ENCODE measurements around the gene ELMO1. TPM values are rescaled to one million over a fixed set of nuclear protein-coding genes. Genes with fewer than 3 reads are reported as not detected.

ELMO1 gene, protein sequence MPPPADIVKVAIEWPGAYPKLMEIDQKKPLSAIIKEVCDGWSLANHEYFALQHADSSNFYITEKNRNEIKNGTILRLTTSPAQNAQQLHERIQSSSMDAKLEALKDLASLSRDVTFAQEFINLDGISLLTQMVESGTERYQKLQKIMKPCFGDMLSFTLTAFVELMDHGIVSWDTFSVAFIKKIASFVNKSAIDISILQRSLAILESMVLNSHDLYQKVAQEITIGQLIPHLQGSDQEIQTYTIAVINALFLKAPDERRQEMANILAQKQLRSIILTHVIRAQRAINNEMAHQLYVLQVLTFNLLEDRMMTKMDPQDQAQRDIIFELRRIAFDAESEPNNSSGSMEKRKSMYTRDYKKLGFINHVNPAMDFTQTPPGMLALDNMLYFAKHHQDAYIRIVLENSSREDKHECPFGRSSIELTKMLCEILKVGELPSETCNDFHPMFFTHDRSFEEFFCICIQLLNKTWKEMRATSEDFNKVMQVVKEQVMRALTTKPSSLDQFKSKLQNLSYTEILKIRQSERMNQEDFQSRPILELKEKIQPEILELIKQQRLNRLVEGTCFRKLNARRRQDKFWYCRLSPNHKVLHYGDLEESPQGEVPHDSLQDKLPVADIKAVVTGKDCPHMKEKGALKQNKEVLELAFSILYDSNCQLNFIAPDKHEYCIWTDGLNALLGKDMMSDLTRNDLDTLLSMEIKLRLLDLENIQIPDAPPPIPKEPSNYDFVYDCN
- polyA plus RNA-seq (2012; ENCODE audit: insufficient read depth, insufficient read length) = 69.9 TPM

GRCh38 chr7:37448636-37449361 lies at the start of gene ELMO1:
Gene ELMO1, minus strand, starts transcription at chr7:37448864. Its CDS starts 106,174 bp downstream, at chr7:37342690.
- DNase-seq (ENCODE audit: low read depth, low spot score) = peak; percentile 77
- peak within 1 kb of the TSS; percentile 74 for H3K4me3 ChIP-seq (ENCODE audit: low read length)

DNA sequence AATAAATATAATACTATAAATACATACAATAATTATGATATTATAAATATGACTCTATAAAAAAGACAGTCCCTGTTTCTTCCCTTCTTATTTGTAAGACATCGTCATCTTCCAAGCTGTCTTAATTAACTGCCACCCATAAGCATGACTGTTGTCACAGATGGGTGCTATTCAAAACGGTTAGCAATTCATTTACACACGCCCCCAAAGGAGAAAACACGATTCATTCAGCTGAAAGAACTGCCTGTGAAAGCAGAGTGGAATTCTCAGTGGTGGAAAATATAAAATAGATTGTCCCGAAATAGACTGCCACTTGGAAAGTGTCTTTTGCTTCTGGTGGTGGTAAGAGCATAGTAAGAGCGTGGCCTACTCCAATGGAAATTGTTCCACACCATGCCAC lies 48.9 kb upstream of the ELMO1 start:
- no peak for DNase-seq (ENCODE audit: low read depth, low spot score)
- H3K4me3 ChIP-seq (ENCODE audit: low read length) = no peak overlapping the region

GRCh38 chr7:37495574-37496184 lies 47.0 kb upstream of the ELMO1 start:
- peak; percentile 35 for DNase-seq (ENCODE audit: low read depth, low spot score)

GRCh38 chr7:37494926-37495325 lies 46.3 kb upstream of the ELMO1 start:
- peak; percentile 16 for DNase-seq (ENCODE audit: low read depth, low spot score)
- H3K4me3 ChIP-seq (ENCODE audit: low read length) = no peak overlapping the region

More at GRCh38 chr7:37495574-37496184, 47.0 kb upstream of the ELMO1 start:
- no peak overlapping the region for H3K4me3 ChIP-seq (ENCODE audit: low read length)

- DNase-seq (ENCODE audit: low read depth, low spot score) = no peak
- no peak overlapping the region for H3K4me3 ChIP-seq (ENCODE audit: low read length)
Measured at GRCh38 chr7:37493810-37494209, 45.1 kb upstream of the ELMO1 start.

DNA sequence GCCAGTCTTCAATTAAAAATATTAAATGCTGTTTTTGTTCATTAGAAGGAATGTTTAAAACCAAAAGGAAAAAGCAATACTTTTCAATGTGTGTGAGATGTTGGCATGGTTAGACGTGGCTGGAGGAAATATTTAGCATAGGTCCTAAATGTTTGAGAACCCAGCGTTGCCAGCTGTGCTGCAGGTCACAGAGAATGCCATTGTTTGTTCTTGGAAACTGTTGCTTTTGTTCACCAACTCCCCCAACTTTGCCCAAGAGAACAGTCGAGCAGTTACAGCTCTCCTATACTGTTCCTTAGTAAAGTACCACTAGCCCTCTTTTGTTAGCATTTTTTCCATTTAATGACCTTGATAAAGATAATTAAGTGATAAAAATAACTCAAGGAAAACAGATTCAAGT lies 44.5 kb upstream of the ELMO1 start:
- no peak for DNase-seq (ENCODE audit: low read depth, low spot score)

DNA sequence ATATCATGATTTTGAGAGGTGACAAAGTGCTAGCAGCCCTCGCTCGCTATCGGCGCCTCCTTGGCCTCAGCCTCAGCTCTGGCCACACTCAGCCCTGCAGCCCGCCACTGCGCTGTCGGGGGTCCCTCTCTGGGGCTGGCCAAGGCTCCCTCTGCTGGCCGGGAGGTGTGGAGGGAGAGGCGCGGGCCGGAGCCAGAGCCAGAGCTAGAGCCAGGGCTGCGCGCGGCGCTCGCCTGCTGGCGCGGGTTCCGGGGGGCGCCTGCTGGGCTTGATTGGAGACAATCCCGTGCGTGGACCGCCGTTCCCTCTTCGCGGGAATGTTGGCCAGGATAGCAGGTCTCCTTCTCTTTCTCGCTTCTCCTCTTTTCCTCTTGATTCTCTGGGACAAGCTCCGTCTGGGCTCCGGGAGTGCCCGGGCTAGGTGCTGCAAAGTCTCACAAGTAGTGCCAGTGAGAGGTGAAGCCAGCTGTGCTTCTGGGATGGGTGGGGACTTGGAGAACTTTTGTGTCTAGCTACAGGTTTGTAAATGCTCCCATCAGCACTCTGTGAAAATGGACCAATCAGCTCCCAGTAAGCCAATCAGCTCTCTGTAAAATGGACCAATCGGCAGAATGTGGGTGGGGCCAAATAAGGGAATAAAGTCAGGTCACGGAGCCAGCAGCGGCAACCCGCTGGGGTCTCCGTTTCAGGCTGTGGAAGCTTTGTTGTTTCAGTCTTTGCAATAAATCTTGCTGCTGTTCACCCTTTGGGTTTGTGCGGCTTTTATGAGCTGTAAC lies 43.4 kb upstream of the ELMO1 start:
- no peak for DNase-seq (ENCODE audit: low read depth, low spot score)
- H3K4me3 ChIP-seq (ENCODE audit: low read length) = no peak overlapping the region

More for the DNA sequence above, 44.5 kb upstream of the ELMO1 start:
- H3K4me3 ChIP-seq (ENCODE audit: low read length) = no peak overlapping the region

- no peak overlapping the region for H3K4me3 ChIP-seq (ENCODE audit: low read length)
- DNase-seq (ENCODE audit: low read depth, low spot score) = no peak
Measured at GRCh38 chr7:37489703-37490102, 41.0 kb upstream of the ELMO1 start.

DNA sequence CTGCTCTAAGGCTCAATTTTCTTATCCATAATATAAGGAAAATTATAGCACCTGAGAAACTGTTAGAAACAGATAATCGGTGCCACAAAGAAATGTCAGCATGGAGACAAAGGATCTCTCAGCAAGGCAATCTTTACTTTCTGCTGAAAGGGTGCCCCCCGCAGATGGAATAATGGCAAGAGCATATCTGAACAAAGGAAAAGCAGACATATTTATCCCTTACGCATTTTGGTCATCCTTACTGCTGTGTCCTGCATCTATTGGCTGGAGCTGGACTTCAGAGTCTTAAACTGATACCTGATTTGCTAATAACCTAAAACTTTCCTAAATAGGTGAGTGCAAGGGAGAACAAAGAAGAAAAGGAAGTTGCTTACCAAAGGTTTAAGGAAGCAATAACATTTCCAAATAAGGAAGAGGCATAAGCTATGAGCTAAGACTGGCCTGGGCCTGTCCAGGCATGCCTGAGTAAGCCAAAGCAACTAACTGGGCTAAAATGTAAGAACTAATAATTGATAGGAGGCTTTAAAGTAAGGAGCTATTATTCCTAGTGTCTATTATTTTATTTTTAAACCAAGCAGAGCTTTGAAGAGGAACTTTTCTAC lies 39.6 kb upstream of the ELMO1 start:
- H3K4me3 ChIP-seq (ENCODE audit: low read length) = no peak overlapping the region
- no peak for DNase-seq (ENCODE audit: low read depth, low spot score)

GRCh38 chr7:37484426-37485073 lies 35.9 kb upstream of the ELMO1 start:
- H3K4me3 ChIP-seq (ENCODE audit: low read length) = no peak overlapping the region
- DNase-seq (ENCODE audit: low read depth, low spot score) = no peak

DNA sequence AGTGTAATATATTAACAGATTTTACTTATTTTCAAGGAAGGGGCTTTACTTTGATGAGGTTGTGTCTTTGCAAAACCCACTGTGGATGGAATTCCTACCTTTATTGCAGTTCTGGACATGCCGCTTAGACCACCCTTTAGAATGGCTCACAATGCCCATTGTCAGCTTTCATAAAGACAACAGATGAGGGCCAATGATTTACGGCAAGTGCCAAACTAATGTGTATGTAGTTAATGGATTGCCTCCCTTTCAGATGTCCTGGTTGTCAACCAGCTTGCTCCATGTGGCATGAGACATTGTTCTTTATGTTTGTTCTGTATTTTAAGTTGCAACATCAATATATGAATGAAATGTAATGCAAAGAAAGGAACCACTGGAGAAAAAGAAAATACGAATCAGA lies 35.0 kb upstream of the ELMO1 start:
- DNase-seq (ENCODE audit: low read depth, low spot score) = no peak

DNA sequence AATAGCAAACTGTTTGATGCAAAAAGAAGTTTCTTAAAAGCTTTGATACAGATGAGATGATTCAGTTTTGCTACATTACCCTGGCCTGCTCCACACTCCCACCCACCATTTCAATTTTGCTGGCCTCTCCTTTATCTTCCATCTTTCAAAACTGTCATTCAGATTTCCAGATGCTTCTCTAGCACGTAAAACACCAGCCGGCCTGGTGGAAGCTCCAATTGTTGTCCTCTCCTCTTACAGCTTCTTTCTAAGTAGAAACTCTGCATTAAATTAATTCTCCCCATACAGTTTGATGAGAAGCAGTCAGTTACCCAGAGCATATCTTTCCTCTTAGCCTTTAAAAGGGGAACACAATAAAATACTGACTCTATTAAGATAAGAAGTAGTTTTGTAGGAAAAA lies 34.3 kb upstream of the ELMO1 start:
- no peak overlapping the region for H3K4me3 ChIP-seq (ENCODE audit: low read length)
- no peak for DNase-seq (ENCODE audit: low read depth, low spot score)

More for the DNA sequence above, 35.0 kb upstream of the ELMO1 start:
- no peak overlapping the region for H3K4me3 ChIP-seq (ENCODE audit: low read length)

DNA sequence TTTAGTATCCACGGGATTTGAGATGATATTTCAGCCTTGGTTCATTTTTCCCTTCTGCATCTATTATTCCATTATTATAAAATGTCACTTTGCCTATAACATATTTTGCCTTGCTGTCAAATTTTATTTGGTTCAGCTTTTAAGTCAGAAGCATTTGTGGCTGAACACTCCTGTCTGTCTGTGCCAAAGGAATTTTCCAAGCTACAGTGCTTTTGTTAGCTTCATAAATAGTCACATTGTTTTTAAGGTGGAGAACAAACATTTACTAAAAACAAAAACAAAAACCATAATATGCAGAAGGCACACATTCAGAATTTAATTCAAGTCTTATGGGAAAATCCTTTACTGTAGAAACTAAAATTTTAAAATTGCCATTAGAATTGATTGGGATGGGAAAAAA lies 33.8 kb upstream of the ELMO1 start:
- DNase-seq (ENCODE audit: low read depth, low spot score) = no peak
- H3K4me3 ChIP-seq (ENCODE audit: low read length) = no peak overlapping the region

DNA sequence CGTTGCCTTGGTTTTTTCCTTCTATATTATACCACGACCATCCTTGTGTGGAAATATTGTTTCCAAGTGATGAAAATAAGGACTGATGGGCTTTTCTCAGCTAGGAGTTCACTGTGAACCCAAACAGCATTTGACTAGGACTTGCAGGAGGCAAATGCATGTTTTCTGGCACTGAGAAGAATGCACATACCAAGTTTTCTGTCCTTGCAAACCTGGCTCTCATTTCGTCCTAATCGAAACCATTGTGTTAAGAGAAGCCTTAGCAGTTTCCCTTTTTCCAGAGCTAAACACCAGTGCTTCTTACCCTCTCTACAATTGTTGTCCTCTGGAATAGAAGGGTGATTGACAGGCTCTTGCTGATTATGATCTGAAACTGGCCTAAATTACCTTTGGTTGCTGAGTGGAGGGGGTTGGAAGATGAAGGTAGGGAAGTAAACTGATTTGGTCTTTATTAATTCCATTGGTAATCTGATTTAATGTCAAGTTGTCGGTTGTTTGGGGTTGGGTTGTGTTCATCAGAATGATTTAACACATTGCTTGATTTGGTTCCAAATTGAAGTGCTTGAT lies 33.1 kb upstream of the ELMO1 start:
- H3K4me3 ChIP-seq (ENCODE audit: low read length) = no peak overlapping the region
- DNase-seq (ENCODE audit: low read depth, low spot score) = no peak

DNA sequence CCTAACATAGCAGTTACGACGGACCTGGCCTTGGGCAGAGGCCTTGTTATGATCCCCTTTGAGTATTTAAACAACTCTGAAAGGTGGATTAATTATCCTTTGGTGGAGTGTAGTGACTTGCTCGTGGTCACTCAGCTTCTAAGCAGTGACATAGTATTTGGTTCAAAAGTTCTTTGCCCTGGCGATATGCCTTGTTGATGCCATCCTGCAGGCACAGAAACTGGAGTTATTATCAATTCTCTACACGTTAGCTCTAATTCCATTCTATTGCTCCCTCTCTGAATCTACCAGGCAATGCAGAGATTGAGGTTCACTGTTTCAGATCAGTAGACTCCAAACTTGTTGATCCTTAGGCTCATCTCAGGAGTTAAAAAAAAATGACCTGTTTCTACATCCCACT lies 32.5 kb upstream of the ELMO1 start:
- DNase-seq (ENCODE audit: low read depth, low spot score) = no peak
- H3K4me3 ChIP-seq (ENCODE audit: low read length) = no peak overlapping the region

DNA sequence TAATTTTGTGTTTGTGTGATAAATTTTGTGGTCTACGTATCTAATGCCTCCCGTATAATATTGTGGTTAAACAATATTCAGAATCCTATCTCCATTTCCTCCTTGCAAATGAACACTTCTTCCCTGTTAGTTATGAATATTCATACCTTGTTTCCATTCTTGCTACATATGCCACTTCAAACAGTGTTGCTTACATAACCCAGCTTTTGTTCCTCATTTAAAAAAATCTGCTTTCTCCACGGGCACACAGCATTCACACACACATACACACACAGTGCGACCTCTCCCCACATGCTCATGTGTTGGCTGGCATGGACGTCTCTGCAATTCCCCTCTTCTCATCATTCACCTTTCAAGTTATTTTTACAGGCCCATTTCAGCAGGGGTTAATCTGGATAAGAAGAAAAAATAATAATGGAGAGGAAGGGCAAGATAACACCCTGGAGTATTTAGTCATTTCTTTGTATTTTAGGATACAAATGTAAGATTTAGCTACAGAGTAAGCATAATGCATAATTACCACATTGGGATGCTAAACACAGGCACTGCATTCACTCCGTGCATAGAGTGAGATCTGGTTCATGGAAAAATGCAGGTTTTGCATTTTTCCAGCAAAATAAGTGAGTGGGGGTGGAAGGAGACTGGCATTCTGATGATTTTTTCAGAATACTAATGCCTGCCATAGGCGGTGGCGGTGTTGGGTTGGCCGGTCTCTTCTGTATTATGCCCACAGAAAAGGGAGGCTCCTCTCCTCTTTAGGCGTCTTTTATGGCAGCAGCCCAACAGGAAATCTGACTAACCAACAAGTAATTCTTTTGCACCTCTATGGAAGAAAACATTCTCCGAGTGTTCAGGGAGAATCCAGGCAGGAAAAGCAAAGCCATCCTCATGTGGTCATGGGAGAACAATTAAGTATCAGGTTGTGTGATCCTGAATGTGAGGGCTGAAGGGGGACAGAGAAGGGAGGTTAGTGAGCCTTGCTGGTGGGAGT lies 31.7 kb upstream of the ELMO1 start:
- no peak overlapping the region for H3K4me3 ChIP-seq (ENCODE audit: low read length)
- peak; percentile 8 for DNase-seq (ENCODE audit: low read depth, low spot score)

Data from Jurkat, Clone E6-1 (cell line).